Retinal pigment epithelial cell (primary cell): ENCODE results near the gene OR2B2.
"Not testable (repeated sequence)": the region's sequence is repeated elsewhere in the genome, so short reads cannot be mapped to it uniquely, and the experiment has no call there.

Source experiments
- DNase-seq: peaks from one replicate; pipeline ENCODE4 v3.0.0-alpha.2; 2010; ENCODE audit warnings: low read depth
- H3K4me3 ChIP-seq: 2 replicates; pipeline ENCODE4 v1.5.1; 2011; ENCODE audit warnings: mild to moderate bottlenecking, low read length, control low read depth, moderate library complexity
- CTCF ChIP-seq: conservative IDR thresholded peaks from 2 replicates; pipeline ENCODE4 v1.5.1; 2011; ENCODE audit warnings: low read depth, low read length, control low read depth, inconsistent platforms

Gene OR2B2

GRCh38 chr6:27931209-27931608, 19.0 kb upstream of the OR2B2 start:
- DNase-seq: no peak
- TF ChIP-seq CTCF: no peak
- H3K4me3 ChIP-seq: no peak overlapping the region

GRCh38 chr6:27929930-27930329, 17.7 kb upstream of the OR2B2 start:
- H3K4me3 ChIP-seq, DNase-seq: not testable (repeated sequence)

GRCh38 chr6:27928041-27928440, 15.8 kb upstream of the OR2B2 start:
- not testable (repeated sequence) for DNase-seq, H3K4me3 ChIP-seq

GRCh38 chr6:27924179-27924578, 12.0 kb upstream of the OR2B2 start:
- TF ChIP-seq CTCF: no peak
- H3K4me3 ChIP-seq: no peak overlapping the region
- DNase-seq: no peak

- DNase-seq: no peak
- no peak for TF ChIP-seq CTCF
- H3K4me3 ChIP-seq: no peak overlapping the region
These were observed 10.8 kb upstream of the OR2B2 start for GRCh38 chr6:27922949-27923348.

GRCh38 chr6:27908017-27908416, 4.2 kb downstream of the OR2B2 start:
- DNase-seq: no peak
- no peak for TF ChIP-seq CTCF
- no peak overlapping the region for H3K4me3 ChIP-seq

- peak overlapping the region; percentile 81 for H3K4me3 ChIP-seq
- TF ChIP-seq CTCF: no peak
- no peak for DNase-seq
These were observed 9.6 kb downstream of the OR2B2 start for GRCh38 chr6:27902335-27903314.

GRCh38 chr6:27901801-27902200, 10.4 kb downstream of the OR2B2 start:
- no peak overlapping the region for H3K4me3 ChIP-seq

GRCh38 chr6:27900197-27900596, 12.0 kb downstream of the OR2B2 start:
- H3K4me3 ChIP-seq, DNase-seq: not testable (repeated sequence)

More at GRCh38 chr6:27901801-27902200, 10.4 kb downstream of the OR2B2 start:
- no peak for DNase-seq
- no peak for TF ChIP-seq CTCF
